H1 (cell line): ENCODE results near the gene PYGB. TPM values are rescaled to one million over a fixed set of nuclear protein-coding genes. Genes with fewer than 3 reads are reported as not detected.

ENCODE experiments used
- CTCF ChIA-PET: fragments of 300-600 bp; sonication (Branson Sonifier 250); formaldehyde crosslinking; loops from one replicate; lab custom pipeline; 2021; ENCODE audit not compliant: partially characterized antibody; lab: Charles Lee
- POLR2A ChIA-PET: fragments of 300-600 bp; sonication (Branson Sonifier 250); formaldehyde crosslinking; loops from one replicate; lab custom pipeline; 2021; ENCODE audit warnings: inconsistent platforms; ENCODE audit not compliant: partially characterized antibody; lab: Charles Lee
- DNase-seq, 2 experiments: peaks; one replicate each; pipeline versions ENCODE4 v3.0.0 to v3.0.0-alpha.2; 2010 to 2022; ENCODE audit warnings: low spot score in 2 of 2, low read depth in 1 of 2, mixed read lengths in 1 of 2
- FAIRE-seq: peaks from 2 replicates; lab custom pipeline; 2011; peaks lifted over from hg19 to GRCh38; lab: Jason Lieb, UNC
- H2AFZ ChIP-seq: 2 replicates; pipeline ENCODE4 v1.8.1; 2012; ENCODE audit warnings: low read length, inconsistent platforms
- H2AK5ac ChIP-seq: 2 replicates; pipeline ENCODE4 v1.6.1; 2013; ENCODE audit warnings: low read depth, low read length
- H2BK120ac ChIP-seq: replicated peaks from 2 replicates; pipeline ENCODE3; 2013; ENCODE audit warnings: low read depth, low read length, inconsistent platforms
- H2BK12ac ChIP-seq: 2 replicates; pipeline ENCODE4 v1.6.1; 2013; ENCODE audit warnings: low read depth, low read length
- H2BK15ac ChIP-seq: 2 replicates; pipeline ENCODE4 v1.6.1; 2013; ENCODE audit warnings: low read length
- H2BK20ac ChIP-seq: 2 replicates; pipeline ENCODE4 v1.6.1; 2013; ENCODE audit warnings: low read length
- H2BK5ac ChIP-seq: 2 replicates; pipeline ENCODE4 v1.6.1; 2013; ENCODE audit warnings: low read depth, low read length
- H3K14ac ChIP-seq: 2 replicates; pipeline ENCODE4 v1.6.1; 2013; ENCODE audit warnings: inconsistent platforms; ENCODE audit not compliant: insufficient read length
- H3K18ac ChIP-seq: 2 replicates; pipeline ENCODE4 v1.6.1; 2013; ENCODE audit warnings: low read length; ENCODE audit errors: extremely low read depth
- H3K23ac ChIP-seq: 2 replicates; pipeline ENCODE4 v1.6.1; 2013; ENCODE audit warnings: inconsistent platforms; ENCODE audit not compliant: insufficient read length
- H3K23me2 ChIP-seq: 2 replicates; pipeline ENCODE4 v1.6.1; 2013; ENCODE audit warnings: low read depth, low read length
- H3K27ac ChIP-seq: 2 replicates; pipeline ENCODE4 v1.6.1; 2011; ENCODE audit warnings: low read depth, low read length, inconsistent platforms
- H3K27me3 ChIP-seq, 4 experiments: replicated peaks in 1 of 4; 1 replicate in 1 of 4; 2 replicates in 3 of 4; pipeline versions ENCODE4 v1.6.1 to v1.8.1; 2011 to 2013; ENCODE audit warnings: low read length in 3 of 4, mild to moderate bottlenecking in 3 of 4, inconsistent platforms in 2 of 4, mixed read lengths in 2 of 4, moderate library complexity in 1 of 4; ENCODE audit not compliant: control insufficient read depth in 3 of 4, insufficient read depth in 3 of 4; ENCODE audit errors: extremely low read depth in 1 of 4
- H3K36me3 ChIP-seq, 4 experiments: 2 replicates each; pipeline versions ENCODE4 v1.6.1 to v1.8.1; 2011 to 2013; ENCODE audit warnings: mild to moderate bottlenecking in 4 of 4, low read length in 3 of 4, moderate library complexity in 2 of 4, control low read depth in 1 of 4, inconsistent platforms in 1 of 4; ENCODE audit not compliant: insufficient read depth in 4 of 4, control insufficient read depth in 2 of 4
- H3K4ac ChIP-seq: replicated peaks from 2 replicates; pipeline ENCODE3; 2013; ENCODE audit warnings: low read length, low read depth, mixed read lengths, inconsistent platforms; ENCODE audit not compliant: insufficient read length
- H3K4me1 ChIP-seq, 4 experiments: replicated peaks in 1 of 4; 1 replicate in 1 of 4; 2 replicates in 3 of 4; pipeline versions ENCODE4 v1.6.1 to v1.8.1; 2011 to 2013; ENCODE audit warnings: low read length in 3 of 4, inconsistent platforms in 2 of 4, mixed read lengths in 1 of 4; ENCODE audit not compliant: insufficient read depth in 4 of 4, control insufficient read depth in 3 of 4
- H3K4me2 ChIP-seq, 2 experiments: 2 replicates each; pipeline versions ENCODE4 v1.6.1 to v1.8.1; 2011 to 2013; ENCODE audit warnings: low read depth in 2 of 2, low read length in 2 of 2, control low read depth in 1 of 2, inconsistent platforms in 1 of 2, mild to moderate bottlenecking in 1 of 2; ENCODE audit not compliant: insufficient read depth in 1 of 2
- H3K4me3 ChIP-seq, 4 experiments: fragments of 200-600, 300-600 bp in 1 of 4; sonication (generic), shearing (Covaris generic), sonication (Bioruptor Twin) in 1 of 4; 2 replicates each; pipeline versions ENCODE4 v1.5.1 to v1.8.1; 2011 to 2016; ENCODE audit warnings: low read length in 4 of 4, low read depth in 3 of 4, control low read depth in 2 of 4, inconsistent platforms in 2 of 4, mild to moderate bottlenecking in 2 of 4, mixed read lengths in 1 of 4, moderate library complexity in 1 of 4; ENCODE audit not compliant: insufficient read depth in 2 of 4; ENCODE audit errors: extremely low read depth in 1 of 4
- H3K56ac ChIP-seq: replicated peaks from 2 replicates; pipeline ENCODE3; 2013; ENCODE audit warnings: low read depth, mild to moderate bottlenecking, mixed read lengths, low read length, inconsistent platforms; ENCODE audit not compliant: insufficient read length
- H3K79me1 ChIP-seq: 2 replicates; pipeline ENCODE4 v1.6.1; 2013; ENCODE audit warnings: low read depth, low read length, control low read depth
- H3K79me2 ChIP-seq, 2 experiments: 2 replicates each; pipeline versions ENCODE4 v1.6.1 to v1.8.1; 2012 to 2013; ENCODE audit warnings: low read length in 2 of 2, mild to moderate bottlenecking in 2 of 2, inconsistent platforms in 1 of 2; ENCODE audit not compliant: insufficient read depth in 2 of 2, control insufficient read depth in 1 of 2
- H3K9ac ChIP-seq, 4 experiments: replicated peaks in 1 of 4; 1 replicate in 1 of 4; 2 replicates in 3 of 4; pipeline versions ENCODE4 v1.6.1 to v1.8.1; 2011 to 2013; ENCODE audit warnings: low read depth in 3 of 4, low read length in 3 of 4, control low read depth in 2 of 4, mild to moderate bottlenecking in 2 of 4, moderate library complexity in 2 of 4, inconsistent platforms in 1 of 4; ENCODE audit errors: extremely low read depth in 1 of 4
- H3K9me3 ChIP-seq, 2 experiments: 2 replicates each; pipeline versions ENCODE4 v1.6.1 to v1.8.1; 2012 to 2013; ENCODE audit warnings: mild to moderate bottlenecking in 2 of 2, moderate library complexity in 2 of 2, control low read depth in 1 of 2, inconsistent platforms in 1 of 2, low read depth in 1 of 2, low read length in 1 of 2, mixed read lengths in 1 of 2; ENCODE audit not compliant: insufficient read depth in 2 of 2
- H4K20me1 ChIP-seq, 2 experiments: replicated peaks in 1 of 2; 2 replicates each; pipeline versions ENCODE3 to v1.8.1; 2011 to 2013; ENCODE audit warnings: inconsistent platforms in 2 of 2, low read length in 2 of 2, mild to moderate bottlenecking in 1 of 2; ENCODE audit not compliant: insufficient read depth in 2 of 2, control insufficient read depth in 1 of 2
- H4K5ac ChIP-seq: 2 replicates; pipeline ENCODE4 v1.6.1; 2013; ENCODE audit warnings: low read length, low read depth, mixed read lengths, inconsistent platforms; ENCODE audit not compliant: insufficient read length
- H4K8ac ChIP-seq: 2 replicates; pipeline ENCODE4 v1.8.0; 2013; ENCODE audit warnings: mild to moderate bottlenecking, moderate library complexity, low read length, inconsistent platforms; ENCODE audit not compliant: insufficient read depth; ENCODE audit errors: extremely low read depth
- H4K91ac ChIP-seq: replicated peaks from 2 replicates; pipeline ENCODE3; 2013; ENCODE audit warnings: low read length, mixed read lengths, inconsistent platforms; ENCODE audit not compliant: insufficient read length
- CHD1 ChIP-seq: IDR thresholded peaks from 2 replicates; pipeline ENCODE4 v1.6.1; 2012; ENCODE audit warnings: low read depth, low read length, improper control_type of control experiment
- FOSL1 ChIP-seq: IDR thresholded peaks from 2 replicates; pipeline ENCODE4 v1.6.1; 2011; ENCODE audit warnings: mild to moderate bottlenecking, low read depth, low read length, moderate library complexity; ENCODE audit not compliant: insufficient read depth
- MAFK ChIP-seq: IDR thresholded peaks from 2 replicates; pipeline ENCODE4 v1.6.1; 2012; ENCODE audit warnings: low read depth, mild to moderate bottlenecking, improper control_type of control experiment, low read length
- MAX ChIP-seq: IDR thresholded peaks from 2 replicates; pipeline ENCODE4 v1.6.1; 2012; ENCODE audit warnings: inconsistent platforms
- SAP30 ChIP-seq: fragments of 300-600 bp; sonication (generic); IDR thresholded peaks from 2 replicates; pipeline ENCODE4 v1.7.1; 2012; ENCODE audit warnings: low read length, moderate library complexity, mild to moderate bottlenecking, inconsistent platforms; ENCODE audit not compliant: insufficient read depth, insufficient replicate concordance
- SIN3A ChIP-seq, 2 experiments: IDR thresholded peaks in 1 of 2; conservative IDR thresholded peaks in 1 of 2; 2 replicates each; pipeline ENCODE4 v1.6.1; 2011 to 2012; ENCODE audit warnings: low read length in 2 of 2, improper control_type of control experiment in 1 of 2, low read depth in 1 of 2, mild to moderate bottlenecking in 1 of 2
- SIX5 ChIP-seq: IDR thresholded peaks from 2 replicates; pipeline ENCODE4 v1.6.1; 2011; ENCODE audit warnings: mild to moderate bottlenecking, low read depth, low read length
- TEAD4 ChIP-seq: IDR thresholded peaks from 2 replicates; pipeline ENCODE4 v1.6.1; 2012; ENCODE audit warnings: low read depth, low read length, inconsistent platforms, mixed read lengths
- YY1 ChIP-seq: IDR thresholded peaks from 2 replicates; pipeline ENCODE4 v1.6.1; 2011; ENCODE audit warnings: low read depth, mild to moderate bottlenecking, low read length
- WGBS, 2 experiments: shearing (Covaris generic) in 1 of 2; methylation state at CpG; one replicate each; pipeline versions ENCODE4 v1.1.6 to v1.1.7; 2013 to 2015; ENCODE audit warnings: low lambda C conversion rate in 2 of 2, mixed read lengths in 2 of 2, inconsistent platforms in 1 of 2, low coverage in 1 of 2, missing lambda C conversion rate in 1 of 2; ENCODE audit not compliant: insufficient replicate concordance in 2 of 2, insufficient coverage in 1 of 2, insufficient read length in 1 of 2; ENCODE audit errors: extremely low coverage in 1 of 2, missing lambda C conversion rate in 1 of 2; 5-methylcytosine and 5-hydroxymethylcytosine counted together
- polyA plus RNA-seq, 7 experiments: library from polyadenylated mRNA; depleted of rRNA in 3 of 7; stranded (reverse) in 5 of 7; unstranded in 2 of 7; fragments of >200 nt in 5 of 7; fragments of 200-250 nt in 2 of 7; gene quantifications; 1 replicate in 5 of 7; 2 replicates in 1 of 7; 4 replicates in 1 of 7; pipeline versions ENCODE4 v1.2.1 to v1.2.3, GENCODE V29; 2011 to 2013; ENCODE audit warnings: missing spikeins in 2 of 7, mixed read lengths in 2 of 7
- total RNA-seq: library from RNA; stranded (reverse); fragmentation: NEBNext Ultra II Directional; extraction: Animal tissue kit (Norgen Biotek cat#: 25700); gene quantifications from 2 replicates; pipeline ENCODE4 v1.2.1, GENCODE V29; 2021
- TF ChIP-seq, protein P1 (sequence below), 3 experiments: IDR thresholded peaks; 1 replicate in 2 of 3; 2 replicates in 1 of 3; pipeline versions ENCODE4 v1.5.1 to v1.6.1; 2011; ENCODE audit warnings: low read length in 3 of 3, mild to moderate bottlenecking in 3 of 3, inconsistent platforms in 2 of 3, low read depth in 1 of 3, moderate library complexity in 1 of 3; ENCODE audit not compliant: insufficient read depth in 1 of 3; ENCODE audit errors: control extremely low read depth in 1 of 3

The PYGB gene
- total and polyA plus RNA-seq, 2 of the 8 experiments (the other 6 are each of a cell fraction or from before 2014, with no cell fraction given), result 26.6 to 56.0 TPM

GRCh38 chr20:25206063-25206403, 41.9 kb upstream of the PYGB start:
- no peaks in the 10 kb centered on the region for H3K9me3 ChIP-seq
- peaks cover 0 to 2% of the 10 kb centered on the region in 2 experiments for H4K20me1 ChIP-seq
- FAIRE-seq (no peak), DNase-seq (no peak)
- H2BK15ac ChIP-seq, result 0 out of 2 replicates have a peak overlapping the region, but pooled peaks have one; percentile 12
- H4K5ac ChIP-seq, result no peak overlapping the region
- H4K8ac ChIP-seq, result no peak overlapping the region
- H3K18ac ChIP-seq, result no peak overlapping the region
- H3K36me3 ChIP-seq, result no peaks in the 10 kb centered on the region; a peak in 1 of 8 replicates
- no peak overlapping the region for H3K4me3 ChIP-seq
- no peak overlapping the region for H2AFZ ChIP-seq
- no peak overlapping the region for H3K4me2 ChIP-seq
- H3K23ac ChIP-seq, result no peak overlapping the region
- TF ChIP-seq TEAD4 (no peak), MAFK (no peak), YY1 (no peak), CHD1 (no peak), SIN3A (conservative IDR thresholded peaks at IDR 0.05 in 1 of 2, IDR thresholded peaks at IDR 0.05 in 1 of 2; ENCODE audit: low read depth in 1 of 2, low read length in 2 of 2) (no peak), FOSL1 (no peak), MAX (no peak), SIX5 (no peak), SAP30 (no peak)
- TF ChIP-seq, protein P1, sequence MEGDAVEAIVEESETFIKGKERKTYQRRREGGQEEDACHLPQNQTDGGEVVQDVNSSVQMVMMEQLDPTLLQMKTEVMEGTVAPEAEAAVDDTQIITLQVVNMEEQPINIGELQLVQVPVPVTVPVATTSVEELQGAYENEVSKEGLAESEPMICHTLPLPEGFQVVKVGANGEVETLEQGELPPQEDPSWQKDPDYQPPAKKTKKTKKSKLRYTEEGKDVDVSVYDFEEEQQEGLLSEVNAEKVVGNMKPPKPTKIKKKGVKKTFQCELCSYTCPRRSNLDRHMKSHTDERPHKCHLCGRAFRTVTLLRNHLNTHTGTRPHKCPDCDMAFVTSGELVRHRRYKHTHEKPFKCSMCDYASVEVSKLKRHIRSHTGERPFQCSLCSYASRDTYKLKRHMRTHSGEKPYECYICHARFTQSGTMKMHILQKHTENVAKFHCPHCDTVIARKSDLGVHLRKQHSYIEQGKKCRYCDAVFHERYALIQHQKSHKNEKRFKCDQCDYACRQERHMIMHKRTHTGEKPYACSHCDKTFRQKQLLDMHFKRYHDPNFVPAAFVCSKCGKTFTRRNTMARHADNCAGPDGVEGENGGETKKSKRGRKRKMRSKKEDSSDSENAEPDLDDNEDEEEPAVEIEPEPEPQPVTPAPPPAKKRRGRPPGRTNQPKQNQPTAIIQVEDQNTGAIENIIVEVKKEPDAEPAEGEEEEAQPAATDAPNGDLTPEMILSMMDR (IDR thresholded peaks at IDR 0.05; ENCODE audit: control extremely low read depth in 1 of 3, insufficient read depth in 1 of 3, low read depth in 1 of 3, low read length in 3 of 3), result no peak
- no peak overlapping the region for H2BK12ac ChIP-seq
- 0 out of 2 replicates have a peak, but pooled peaks cover 2% of the 10 kb centered on the region for H3K23me2 ChIP-seq
- peaks cover 0 to 6% of the 10 kb centered on the region in 2 experiments; a peak in 2 of 4 replicates for H3K79me2 ChIP-seq
- H2BK5ac ChIP-seq, result peak overlapping the region; percentile 73; the same call in 1 of the 2 replicates
- no peak overlapping the region for H3K14ac ChIP-seq
- H3K4ac ChIP-seq, result no peak overlapping the region
- POLR2A ChIA-PET, result no interaction called here
- no peak overlapping the region for H2AK5ac ChIP-seq
- peaks cover 11% of the 10 kb centered on the region for H3K79me1 ChIP-seq
- peaks cover 7 to 13% (median 11%) of the 10 kb centered on the region in 4 experiments for H3K4me1 ChIP-seq
- 89% methylated on average over 9 of the region's 9 CpGs; no CpG with 5 or more reads in 1 of the 2 experiments for WGBS, 2 experiments
- H2BK20ac ChIP-seq, result no peak overlapping the region
- no peak overlapping the region; a peak in 2 of 7 replicates for H3K9ac ChIP-seq
- H3K56ac ChIP-seq, result no peak overlapping the region
- H3K27me3 ChIP-seq, result no peaks in the 10 kb centered on the region
- H3K27ac ChIP-seq, result no peak overlapping the region
- H4K91ac ChIP-seq, result no peak overlapping the region
- CTCF ChIA-PET, result interaction anchor here (1.0 kb wide), 1 partner anchor 13 kb away, joined by 3 read pairs; no protein-coding TSS in a partner anchor
- no peak overlapping the region for H2BK120ac ChIP-seq
